AG04450 (cell line): Measurements from ENCODE around the gene TNFRSF13B. TPM values are rescaled to one million over a fixed set of nuclear protein-coding genes. Genes with fewer than 3 reads are reported as not detected.
"Not testable (repeated sequence)": the region's sequence is repeated elsewhere in the genome, so short reads cannot be mapped to it uniquely, and the experiment has no call there.

Experiments used
- CTCF ChIA-PET: fragments of 300-600, 350-600 bp; formaldehyde crosslinking; extraction: SDS; loops from one replicate; lab custom pipeline; 2022; ENCODE audit warnings: antibody characterized with exemption, inconsistent platforms; lab: Charles Lee
- POLR2A ChIA-PET: fragments of 350-600 bp; formaldehyde crosslinking; extraction: SDS; loops from one replicate; lab custom pipeline; 2021; ENCODE audit warnings: antibody characterized with exemption, inconsistent platforms; lab: Yijun Ruan, JAX
- DNase-seq: peaks from one replicate; pipeline ENCODE4 v3.0.0-alpha.2; 2011; ENCODE audit warnings: low read depth, low spot score
- H3K27ac ChIP-seq: one replicate; pipeline ENCODE4 v1.5.1; 2012; ENCODE audit warnings: low read depth, low read length, control low read depth
- H3K27me3 ChIP-seq: one replicate; pipeline ENCODE4 v1.6.0; 2012; ENCODE audit warnings: low read length; ENCODE audit not compliant: control insufficient read depth, insufficient read depth
- H3K4me3 ChIP-seq: 2 replicates; pipeline ENCODE4 v1.5.1; 2011; ENCODE audit warnings: mild to moderate bottlenecking, low read depth, low read length, control low read depth
- H3K9me3 ChIP-seq: 2 replicates; pipeline ENCODE4 v1.5.1; 2012; ENCODE audit warnings: low read length; ENCODE audit not compliant: control insufficient read depth, insufficient read depth
- CTCF ChIP-seq: IDR thresholded peaks from 2 replicates; pipeline ENCODE4 v1.5.1; 2011; ENCODE audit warnings: low read depth, low read length, control low read depth, inconsistent platforms
- polyA plus RNA-seq: library from polyadenylated mRNA; depleted of rRNA; stranded (reverse); fragments of >200 nt; gene quantifications from 2 replicates; pipeline ENCODE4 v1.2.3, GENCODE V29; 2011

The TNFRSF13B gene
- polyA plus RNA-seq, 1 experiment: not detected

- Histone ChIP-seq H3K9me3 (no peaks in the 10 kb centered on the region), H3K27me3 (peaks cover 18% of the 10 kb centered on the region), H3K27ac (no peak overlapping the region), H3K4me3 (no peak overlapping the region)
- no peak for DNase-seq
- POLR2A ChIA-PET: no interaction called here
- no peak for TF ChIP-seq CTCF
- CTCF ChIA-PET: no interaction called here
Observed at GRCh38 chr17:17004251-17004996, 32.5 kb upstream of the TNFRSF13B start.

GRCh38 chr17:17002731-17003715 is 31.1 kb upstream of the TNFRSF13B start:
- CTCF ChIA-PET: interaction anchor here (0.7 kb wide), 1 partner anchor 33 kb away, joined by 3 read pairs; no protein-coding TSS in a partner anchor
- H3K27ac ChIP-seq, H3K9me3 ChIP-seq, DNase-seq, POLR2A ChIA-PET, H3K4me3 ChIP-seq: not testable (repeated sequence)
- peaks cover 18% of the 10 kb centered on the region for H3K27me3 ChIP-seq

- ChIA-PET CTCF (interaction anchor here (0.7 to 1.6 kb wide), 4 partner anchors 9 to 189 kb away, joined by 3 to 5 read pairs (median 4); no protein-coding TSS in a partner anchor), POLR2A (no interaction called here)
- H3K4me3 ChIP-seq: no peak overlapping the region
Observed at GRCh38 chr17:17001874-17002520, 30.1 kb upstream of the TNFRSF13B start.

GRCh38 chr17:17001076-17001777 is 29.3 kb upstream of the TNFRSF13B start:
- TF ChIP-seq CTCF: no peak
- CTCF ChIA-PET: interaction anchor here (0.8 to 1.6 kb wide), 7 partner anchors 8 to 246 kb away, joined by 3 to 9 read pairs (median 4); no protein-coding TSS in a partner anchor
- Histone ChIP-seq H3K27ac (no peak overlapping the region), H3K9me3 (no peaks in the 10 kb centered on the region; the same call in 1 of the 2 replicates), H3K4me3 (no peak overlapping the region), H3K27me3 (peaks cover 18% of the 10 kb centered on the region)
- no peak for DNase-seq
- POLR2A ChIA-PET: no interaction called here

More at GRCh38 chr17:17001874-17002520, 30.1 kb upstream of the TNFRSF13B start:
- Histone ChIP-seq H3K9me3 (no peaks in the 10 kb centered on the region; the same call in 1 of the 2 replicates), H3K27ac (no peak overlapping the region), H3K27me3 (peaks cover 18% of the 10 kb centered on the region)
- peak; percentile 10 for DNase-seq
- TF ChIP-seq CTCF: peak; percentile 96
